Liver (tissue), 9 donors: ENCODE measurements around the gene CDO1. TPM values are rescaled to one million over a fixed set of nuclear protein-coding genes. Genes with fewer than 3 reads are reported as not detected.
"Not testable (repeated sequence)": the region's sequence is repeated elsewhere in the genome, so short reads cannot be mapped to it uniquely, and the experiment has no call there.

Experiments used
- DNase-seq: peaks from one replicate; pipeline ENCODE4 v3.0.0-alpha.2; 2017; ENCODE audit warnings: low spot score
- H3K27ac ChIP-seq, 2 donors: one replicate each; pipeline ENCODE4 v1.7.0; 2013; ENCODE audit warnings: inconsistent platforms in 2 of 2, low read length in 2 of 2, control low read depth in 1 of 2, low read depth in 1 of 2, mild to moderate bottlenecking in 1 of 2
- H3K27me3 ChIP-seq, 4 donors: one replicate each; pipeline versions ENCODE4 v1.6.1 to v1.7.0; 2013; ENCODE audit warnings: low read length in 3 of 4, inconsistent platforms in 1 of 4, mild to moderate bottlenecking in 1 of 4, moderate library complexity in 1 of 4; ENCODE audit not compliant: control insufficient read depth in 4 of 4, insufficient read depth in 4 of 4
- H3K36me3 ChIP-seq, 4 donors: one replicate each; pipeline versions ENCODE4 v1.6.1 to v1.7.0; 2013; ENCODE audit warnings: low read length in 3 of 4, mild to moderate bottlenecking in 3 of 4, low read depth in 1 of 4, moderate library complexity in 1 of 4; ENCODE audit not compliant: control insufficient read depth in 4 of 4, insufficient read depth in 3 of 4
- H3K4me1 ChIP-seq, 4 donors: one replicate each; pipeline versions ENCODE4 v1.6.1 to v1.7.0; 2013; ENCODE audit warnings: low read length in 3 of 4, mild to moderate bottlenecking in 3 of 4, moderate library complexity in 1 of 4; ENCODE audit not compliant: control insufficient read depth in 4 of 4, insufficient read depth in 4 of 4
- H3K4me3 ChIP-seq, 3 donors: one replicate each; pipeline versions ENCODE4 v1.6.1 to v1.7.0; 2013; ENCODE audit warnings: low read length in 3 of 3, control low read depth in 1 of 3, low read depth in 1 of 3, mild to moderate bottlenecking in 1 of 3
- H3K9ac ChIP-seq, 2 donors: one replicate each; pipeline ENCODE4 v1.7.0; 2013; ENCODE audit warnings: low read length in 2 of 2, mild to moderate bottlenecking in 2 of 2, moderate library complexity in 2 of 2, control low read depth in 1 of 2, low read depth in 1 of 2
- H3K9me3 ChIP-seq, 4 donors: one replicate each; pipeline versions ENCODE4 v1.6.1 to v1.7.0; 2013; ENCODE audit warnings: low read length in 3 of 4; ENCODE audit not compliant: control insufficient read depth in 4 of 4
- EGR1 ChIP-seq, 2 donors: IDR thresholded peaks; 2 replicates each; pipeline ENCODE4 v1.6.1; 2016 to 2018; ENCODE audit warnings: antibody characterized with exemption in 2 of 2, low read depth in 2 of 2
- FOXA1 ChIP-seq: IDR thresholded peaks from 2 replicates; pipeline ENCODE4 v1.6.1; 2016; ENCODE audit warnings: antibody characterized with exemption
- FOXA2 ChIP-seq: IDR thresholded peaks from 2 replicates; pipeline ENCODE4 v1.6.1; 2016; ENCODE audit warnings: antibody characterized with exemption
- GABPA ChIP-seq, 2 donors: IDR thresholded peaks in 1 of 2; conservative IDR thresholded peaks in 1 of 2; 2 replicates each; pipeline ENCODE4 v1.6.1; 2016; ENCODE audit warnings: antibody characterized with exemption in 2 of 2, mild to moderate bottlenecking in 1 of 2, moderate library complexity in 1 of 2
- HNF4A ChIP-seq, 2 donors: conservative IDR thresholded peaks; 2 replicates each; pipeline ENCODE4 v1.6.1; 2016; ENCODE audit warnings: antibody characterized with exemption in 2 of 2, mild to moderate bottlenecking in 2 of 2
- HNF4G ChIP-seq: IDR thresholded peaks from 2 replicates; pipeline ENCODE4 v1.6.1; 2016; ENCODE audit warnings: antibody characterized with exemption
- JUND ChIP-seq, 2 donors: IDR thresholded peaks; 2 replicates each; pipeline ENCODE4 v1.6.1; 2016; ENCODE audit warnings: antibody characterized with exemption in 2 of 2
- NR2F2 ChIP-seq: IDR thresholded peaks from 2 replicates; pipeline ENCODE4 v1.6.1; 2016; ENCODE audit warnings: antibody characterized with exemption
- RAD21 ChIP-seq, 2 donors: IDR thresholded peaks; 2 replicates each; pipeline ENCODE4 v1.6.1; 2016; ENCODE audit warnings: antibody characterized with exemption in 2 of 2, mild to moderate bottlenecking in 2 of 2
- RXRA ChIP-seq, 2 donors: IDR thresholded peaks; 2 replicates each; pipeline ENCODE4 v1.6.1; 2017 to 2018; ENCODE audit warnings: antibody characterized with exemption in 2 of 2, mild to moderate bottlenecking in 1 of 2
- SP1 ChIP-seq: IDR thresholded peaks from 2 replicates; pipeline ENCODE4 v1.6.1; 2018; ENCODE audit warnings: antibody characterized with exemption, mild to moderate bottlenecking
- YY1 ChIP-seq: IDR thresholded peaks from 2 replicates; pipeline ENCODE4 v1.6.1; 2016; ENCODE audit warnings: antibody characterized with exemption, mild to moderate bottlenecking
- WGBS: extraction: QIAGEN DNeasy Blood & Tissue Kit; methylation state at CpG from one replicate; pipeline ENCODE4 v1.1.7; 2013; 5-methylcytosine and 5-hydroxymethylcytosine counted together
- polyA plus RNA-seq, 2 donors: library from polyadenylated mRNA; stranded (reverse) in 1 of 2; unstranded in 1 of 2; fragments of 200-250 nt in 1 of 2; fragments of >200 nt in 1 of 2; fragmentation: Nextera tagmentation in 1 of 2; extraction: Ambion mirVana in 1 of 2; gene quantifications; one replicate each; pipeline versions ENCODE4 v1.2.1 to v1.2.3, GENCODE V29; 2013 to 2015
- total RNA-seq, 2 donors: library from RNA; depleted of rRNA; stranded (reverse); fragments of >200 nt; gene quantifications; one replicate each; pipeline ENCODE4 v1.2.3, GENCODE V29; 2014
- TF ChIP-seq, protein P1 (sequence below): IDR thresholded peaks from 2 replicates; pipeline ENCODE4 v1.6.1; 2016; ENCODE audit warnings: antibody characterized with exemption
- TF ChIP-seq, protein P2 (sequence below): IDR thresholded peaks from 2 replicates; pipeline ENCODE4 v1.6.1; 2016; ENCODE audit warnings: antibody characterized with exemption
- TF ChIP-seq, protein P3 (sequence below): fragments of 150-350 bp; IDR thresholded peaks from 2 replicates; pipeline ENCODE4 v1.5.1; 2017; ENCODE audit warnings: improper control_type of control experiment, low read depth, low read length; ENCODE audit not compliant: missing input control
- TF ChIP-seq, protein P4 (sequence below): IDR thresholded peaks from 2 replicates; pipeline ENCODE4 v1.6.1; 2016; ENCODE audit warnings: antibody characterized with exemption, mild to moderate bottlenecking
- TF ChIP-seq, protein P5 (sequence below): IDR thresholded peaks from 2 replicates; pipeline ENCODE4 v1.6.1; 2016; ENCODE audit warnings: antibody characterized with exemption
- donor health status: healthy.
- donor health status: healthy.
- donor health status: healthy.
- donor health status: healthy.
- donor health status: healthy.

The CDO1 gene
- total and polyA plus RNA-seq, 4 donors = 106 to 472 (median 241) TPM

DNA sequence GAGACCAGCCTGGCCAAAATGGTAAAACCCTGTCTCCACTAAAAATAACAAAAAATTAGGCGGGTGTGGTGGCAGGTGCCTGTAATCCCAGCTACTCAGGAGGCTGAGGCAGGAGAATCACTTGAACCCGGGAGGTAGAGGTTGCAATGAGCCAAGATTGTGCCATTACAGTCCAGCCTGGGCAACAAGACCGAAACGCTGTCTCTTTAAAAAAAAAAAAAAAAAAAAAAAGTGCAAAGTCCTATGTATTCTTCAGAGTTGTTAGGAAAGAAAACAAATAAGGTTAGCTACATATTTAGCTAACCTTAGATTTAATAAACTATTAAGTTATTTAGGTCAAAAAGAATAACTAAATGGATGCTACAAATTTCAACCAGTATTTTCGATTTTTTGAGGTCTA, 13.5 kb upstream of the CDO1 start:
- H3K27ac ChIP-seq = no peak overlapping the region
- TF ChIP-seq HNF4A (conservative IDR thresholded peaks at IDR 0.05) (peak; percentile 83 to 85), RXRA (IDR thresholded peaks at IDR 0.05) (peak in 1 of 2 donors; percentile 39), EGR1 (IDR thresholded peaks at IDR 0.05; ENCODE audit: low read depth in 2 of 2) (no peak), YY1 (no peak), RAD21 (IDR thresholded peaks at IDR 0.05) (peak in 1 of 2 donors; percentile 28), NR2F2 (no peak), HNF4G (peak; percentile 43), SP1 (peak; percentile 46), GABPA (IDR thresholded peaks at IDR 0.05 in 1 of 2, conservative IDR thresholded peaks at IDR 0.05 in 1 of 2) (no peak)
- TF ChIP-seq, protein P1, sequence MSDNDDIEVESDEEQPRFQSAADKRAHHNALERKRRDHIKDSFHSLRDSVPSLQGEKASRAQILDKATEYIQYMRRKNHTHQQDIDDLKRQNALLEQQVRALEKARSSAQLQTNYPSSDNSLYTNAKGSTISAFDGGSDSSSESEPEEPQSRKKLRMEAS = peak; percentile 72
- TF ChIP-seq, protein P2, sequence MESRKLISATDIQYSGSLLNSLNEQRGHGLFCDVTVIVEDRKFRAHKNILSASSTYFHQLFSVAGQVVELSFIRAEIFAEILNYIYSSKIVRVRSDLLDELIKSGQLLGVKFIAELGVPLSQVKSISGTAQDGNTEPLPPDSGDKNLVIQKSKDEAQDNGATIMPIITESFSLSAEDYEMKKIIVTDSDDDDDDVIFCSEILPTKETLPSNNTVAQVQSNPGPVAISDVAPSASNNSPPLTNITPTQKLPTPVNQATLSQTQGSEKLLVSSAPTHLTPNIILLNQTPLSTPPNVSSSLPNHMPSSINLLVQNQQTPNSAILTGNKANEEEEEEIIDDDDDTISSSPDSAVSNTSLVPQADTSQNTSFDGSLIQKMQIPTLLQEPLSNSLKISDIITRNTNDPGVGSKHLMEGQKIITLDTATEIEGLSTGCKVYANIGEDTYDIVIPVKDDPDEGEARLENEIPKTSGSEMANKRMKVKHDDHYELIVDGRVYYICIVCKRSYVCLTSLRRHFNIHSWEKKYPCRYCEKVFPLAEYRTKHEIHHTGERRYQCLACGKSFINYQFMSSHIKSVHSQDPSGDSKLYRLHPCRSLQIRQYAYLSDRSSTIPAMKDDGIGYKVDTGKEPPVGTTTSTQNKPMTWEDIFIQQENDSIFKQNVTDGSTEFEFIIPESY = peak; percentile 18
- H3K4me3 ChIP-seq = no peak overlapping the region
- H3K4me1 ChIP-seq = peaks cover 5 to 15% (median 10%) of the 10 kb centered on the region in 4 donors
- no peaks in the 10 kb centered on the region for H3K9me3 ChIP-seq
- no peaks in the 10 kb centered on the region for H3K27me3 ChIP-seq
- DNase-seq = no peak
- 58% methylated on average over 5 of the region's 5 CpGs for WGBS
- H3K36me3 ChIP-seq = peaks cover 0 to 17% (median 12%) of the 10 kb centered on the region in 4 donors
- no peak overlapping the region for H3K9ac ChIP-seq

DNA sequence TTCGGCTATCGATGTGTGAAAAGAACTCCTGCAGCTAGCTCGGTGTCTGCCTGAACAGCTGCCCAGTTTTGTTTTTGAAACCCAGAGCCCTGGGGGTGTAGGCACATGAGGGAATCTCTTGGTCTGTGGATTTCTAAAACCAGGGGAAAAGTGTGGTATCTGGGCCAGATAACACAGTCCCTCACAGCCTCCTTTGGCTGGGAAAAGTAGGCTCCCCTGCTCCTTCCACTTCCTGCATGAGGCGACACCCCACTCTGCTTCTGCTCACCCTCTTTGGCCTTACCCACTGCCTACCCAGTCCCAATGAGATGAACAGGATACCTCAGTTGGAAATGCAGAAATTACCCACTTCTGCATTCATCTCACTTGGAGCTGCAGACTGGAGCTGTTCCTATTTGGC, 9.5 kb upstream of the CDO1 start:
- peaks cover 5 to 10% (median 7%) of the 10 kb centered on the region in 4 donors for H3K4me1 ChIP-seq
- peaks cover 0 to 3% (median 1%) of the 10 kb centered on the region in 4 donors for H3K36me3 ChIP-seq
- TF ChIP-seq JUND (IDR thresholded peaks at IDR 0.05) = no peak
- no peak overlapping the region for H3K4me3 ChIP-seq
- 97% methylated on average over 4 of the region's 4 CpGs for WGBS
- no peak overlapping the region for H3K27ac ChIP-seq
- H3K27me3 ChIP-seq = no peaks in the 10 kb centered on the region
- H3K9me3 ChIP-seq = no peaks in the 10 kb centered on the region
- no peak overlapping the region for H3K9ac ChIP-seq
- no peak for DNase-seq

DNA sequence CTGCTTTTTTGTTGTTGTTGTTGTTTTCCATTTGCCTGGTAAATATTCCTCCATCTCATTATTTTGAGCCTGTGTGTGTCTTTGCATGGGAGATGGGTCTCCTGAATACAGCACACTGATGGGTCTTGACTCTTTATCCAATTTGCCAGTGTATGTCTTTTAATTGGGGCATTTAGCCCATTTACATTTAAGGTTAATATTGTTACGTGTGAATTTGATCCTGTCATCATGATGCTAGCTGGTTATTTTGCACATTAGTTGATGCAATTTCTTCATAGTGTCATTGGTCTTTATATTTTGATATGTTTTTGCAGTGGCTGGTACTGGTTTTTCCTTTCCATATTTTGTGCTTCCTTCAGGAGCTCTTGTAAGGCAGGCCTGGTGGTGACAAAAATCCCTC, 8.5 kb upstream of the CDO1 start:
- WGBS = 100% methylated on average over 1 of the region's 1 CpG
- H3K4me3 ChIP-seq, H3K4me1 ChIP-seq, H3K27me3 ChIP-seq, H3K9ac ChIP-seq, H3K36me3 ChIP-seq, H3K27ac ChIP-seq, H3K9me3 ChIP-seq, DNase-seq: not testable (repeated sequence)

DNA sequence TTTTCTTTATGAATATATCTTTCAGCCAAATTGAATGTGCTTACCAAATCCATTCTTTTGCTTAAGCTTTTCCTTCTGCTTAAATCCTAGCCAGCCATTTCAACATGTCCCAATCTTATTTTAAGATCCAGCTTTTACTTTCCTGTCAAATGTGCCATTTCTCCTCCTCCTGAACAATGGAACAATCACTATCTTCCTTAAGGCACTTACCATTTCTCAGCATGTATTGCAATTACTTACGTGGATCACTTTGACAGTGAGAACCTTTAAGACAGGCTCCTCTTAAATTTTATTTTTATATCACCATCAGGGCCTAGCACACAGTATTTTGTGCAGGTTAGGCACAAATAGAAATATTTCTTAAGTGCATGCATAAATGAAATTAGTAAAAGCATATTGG, 4.4 kb upstream of the CDO1 start:
- 96% methylated on average over 1 of the region's 1 CpG for WGBS
- H3K9me3 ChIP-seq = no peaks in the 10 kb centered on the region
- no peak overlapping the region for H3K9ac ChIP-seq
- H3K4me3 ChIP-seq = no peak overlapping the region
- H3K4me1 ChIP-seq = peaks cover 0 to 6% (median 4%) of the 10 kb centered on the region in 4 donors
- no peaks in the 10 kb centered on the region for H3K36me3 ChIP-seq
- DNase-seq = no peak
- no peaks in the 10 kb centered on the region for H3K27me3 ChIP-seq
- H3K27ac ChIP-seq = no peak overlapping the region
- TF ChIP-seq YY1 (no peak), SP1 (no peak), JUND (IDR thresholded peaks at IDR 0.05) (no peak), FOXA1 (no peak), FOXA2 (no peak), RXRA (IDR thresholded peaks at IDR 0.05) (no peak), NR2F2 (no peak)
- TF ChIP-seq, protein P3, sequence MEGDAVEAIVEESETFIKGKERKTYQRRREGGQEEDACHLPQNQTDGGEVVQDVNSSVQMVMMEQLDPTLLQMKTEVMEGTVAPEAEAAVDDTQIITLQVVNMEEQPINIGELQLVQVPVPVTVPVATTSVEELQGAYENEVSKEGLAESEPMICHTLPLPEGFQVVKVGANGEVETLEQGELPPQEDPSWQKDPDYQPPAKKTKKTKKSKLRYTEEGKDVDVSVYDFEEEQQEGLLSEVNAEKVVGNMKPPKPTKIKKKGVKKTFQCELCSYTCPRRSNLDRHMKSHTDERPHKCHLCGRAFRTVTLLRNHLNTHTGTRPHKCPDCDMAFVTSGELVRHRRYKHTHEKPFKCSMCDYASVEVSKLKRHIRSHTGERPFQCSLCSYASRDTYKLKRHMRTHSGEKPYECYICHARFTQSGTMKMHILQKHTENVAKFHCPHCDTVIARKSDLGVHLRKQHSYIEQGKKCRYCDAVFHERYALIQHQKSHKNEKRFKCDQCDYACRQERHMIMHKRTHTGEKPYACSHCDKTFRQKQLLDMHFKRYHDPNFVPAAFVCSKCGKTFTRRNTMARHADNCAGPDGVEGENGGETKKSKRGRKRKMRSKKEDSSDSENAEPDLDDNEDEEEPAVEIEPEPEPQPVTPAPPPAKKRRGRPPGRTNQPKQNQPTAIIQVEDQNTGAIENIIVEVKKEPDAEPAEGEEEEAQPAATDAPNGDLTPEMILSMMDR = no peak
- TF ChIP-seq, protein P1 = no peak
- TF ChIP-seq, protein P4, sequence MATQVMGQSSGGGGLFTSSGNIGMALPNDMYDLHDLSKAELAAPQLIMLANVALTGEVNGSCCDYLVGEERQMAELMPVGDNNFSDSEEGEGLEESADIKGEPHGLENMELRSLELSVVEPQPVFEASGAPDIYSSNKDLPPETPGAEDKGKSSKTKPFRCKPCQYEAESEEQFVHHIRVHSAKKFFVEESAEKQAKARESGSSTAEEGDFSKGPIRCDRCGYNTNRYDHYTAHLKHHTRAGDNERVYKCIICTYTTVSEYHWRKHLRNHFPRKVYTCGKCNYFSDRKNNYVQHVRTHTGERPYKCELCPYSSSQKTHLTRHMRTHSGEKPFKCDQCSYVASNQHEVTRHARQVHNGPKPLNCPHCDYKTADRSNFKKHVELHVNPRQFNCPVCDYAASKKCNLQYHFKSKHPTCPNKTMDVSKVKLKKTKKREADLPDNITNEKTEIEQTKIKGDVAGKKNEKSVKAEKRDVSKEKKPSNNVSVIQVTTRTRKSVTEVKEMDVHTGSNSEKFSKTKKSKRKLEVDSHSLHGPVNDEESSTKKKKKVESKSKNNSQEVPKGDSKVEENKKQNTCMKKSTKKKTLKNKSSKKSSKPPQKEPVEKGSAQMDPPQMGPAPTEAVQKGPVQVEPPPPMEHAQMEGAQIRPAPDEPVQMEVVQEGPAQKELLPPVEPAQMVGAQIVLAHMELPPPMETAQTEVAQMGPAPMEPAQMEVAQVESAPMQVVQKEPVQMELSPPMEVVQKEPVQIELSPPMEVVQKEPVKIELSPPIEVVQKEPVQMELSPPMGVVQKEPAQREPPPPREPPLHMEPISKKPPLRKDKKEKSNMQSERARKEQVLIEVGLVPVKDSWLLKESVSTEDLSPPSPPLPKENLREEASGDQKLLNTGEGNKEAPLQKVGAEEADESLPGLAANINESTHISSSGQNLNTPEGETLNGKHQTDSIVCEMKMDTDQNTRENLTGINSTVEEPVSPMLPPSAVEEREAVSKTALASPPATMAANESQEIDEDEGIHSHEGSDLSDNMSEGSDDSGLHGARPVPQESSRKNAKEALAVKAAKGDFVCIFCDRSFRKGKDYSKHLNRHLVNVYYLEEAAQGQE = no peak
- TF ChIP-seq, protein P5, sequence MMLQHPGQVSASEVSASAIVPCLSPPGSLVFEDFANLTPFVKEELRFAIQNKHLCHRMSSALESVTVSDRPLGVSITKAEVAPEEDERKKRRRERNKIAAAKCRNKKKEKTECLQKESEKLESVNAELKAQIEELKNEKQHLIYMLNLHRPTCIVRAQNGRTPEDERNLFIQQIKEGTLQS = no peak
